OCI-LY7 (cell line): ENCODE data around the gene PLCB1. TPM values are rescaled to one million over a fixed set of nuclear protein-coding genes. Genes with fewer than 3 reads are reported as not detected.

Source experiments
- BruUV-seq: library from RNA; stranded (reverse); fragments of 400-500 nt; replicated peaks from 2 replicates; lab custom pipeline; 2021; lab: Mats Ljungman, UMichigan
- CTCF ChIA-PET: fragments of 300-600 bp; sonication (Branson Sonifier 250); formaldehyde crosslinking; loops from one replicate; lab custom pipeline; 2022; ENCODE audit warnings: antibody characterized with exemption; ENCODE audit not compliant: unreplicated experiment; lab: Charles Lee
- POLR2A ChIA-PET: fragments of 300-600 bp; sonication (Branson Sonifier 250); formaldehyde crosslinking; loops from one replicate; lab custom pipeline; 2022; ENCODE audit warnings: antibody characterized with exemption; lab: Charles Lee
- DNase-seq: peaks from one replicate; pipeline ENCODE4 v3.0.0-alpha.2; 2015; ENCODE audit warnings: low spot score
- H2AFZ ChIP-seq: fragments of 200-600 bp; sonication (generic), shearing (Covaris generic); 2 replicates; pipeline ENCODE4 v1.6.1; 2014; ENCODE audit warnings: mild to moderate bottlenecking, antibody characterized with exemption, low read length, moderate library complexity
- H3K27ac ChIP-seq: fragments of 200-600 bp; sonication (generic); 2 replicates; pipeline ENCODE4 v1.5.1; 2014; ENCODE audit warnings: mixed run types, low read depth, mild to moderate bottlenecking, moderate library complexity, low read length, inconsistent platforms; ENCODE audit not compliant: poor library complexity, severe bottlenecking
- H3K36me3 ChIP-seq: fragments of 200-600 bp; sonication (generic); 2 replicates; pipeline ENCODE4 v1.6.1; 2014; ENCODE audit warnings: mild to moderate bottlenecking, antibody characterized with exemption, low read length, moderate library complexity, mixed read lengths; ENCODE audit not compliant: insufficient read depth
- H3K4me1 ChIP-seq: fragments of 200-600 bp; sonication (generic); 2 replicates; pipeline ENCODE4 v1.5.1; 2014; ENCODE audit warnings: mild to moderate bottlenecking, low read length; ENCODE audit not compliant: insufficient read depth, poor library complexity, severe bottlenecking
- H3K4me2 ChIP-seq: fragments of 200-600 bp; sonication (generic); 2 replicates; pipeline ENCODE4 v1.6.1; 2014; ENCODE audit warnings: mild to moderate bottlenecking, low read length
- H3K4me3 ChIP-seq: fragments of 200-600 bp; sonication (generic); 2 replicates; pipeline ENCODE4 v1.5.1; 2014; ENCODE audit warnings: mild to moderate bottlenecking, low read depth, low read length; ENCODE audit not compliant: poor library complexity, severe bottlenecking
- H3K79me2 ChIP-seq: fragments of 200-600 bp; sonication (generic); 2 replicates; pipeline ENCODE4 v1.6.1; 2016; ENCODE audit warnings: low read depth, mild to moderate bottlenecking, low read length, moderate library complexity, mixed read lengths; ENCODE audit not compliant: insufficient read depth
- H3K9me2 ChIP-seq: fragments of 200-600 bp; sonication (generic); 2 replicates; pipeline ENCODE4 v1.6.1; 2016; ENCODE audit warnings: mild to moderate bottlenecking, low read length, mixed read lengths; ENCODE audit not compliant: insufficient read depth
- H3K9me3 ChIP-seq: fragments of 200-600 bp; sonication (generic); 2 replicates; pipeline ENCODE4 v1.6.1; 2014; ENCODE audit warnings: mild to moderate bottlenecking, mixed run types, low read length, mixed read lengths
- H4K20me1 ChIP-seq: fragments of 200-600 bp; sonication (generic); 2 replicates; pipeline ENCODE4 v1.6.1; 2014; ENCODE audit warnings: mild to moderate bottlenecking, antibody characterized with exemption, low read length, moderate library complexity, mixed read lengths; ENCODE audit not compliant: insufficient read depth
- CTCF ChIP-seq: fragments of 200-600 bp; sonication (generic); conservative IDR thresholded peaks from 2 replicates; pipeline ENCODE4 v1.5.1; 2014; ENCODE audit warnings: mild to moderate bottlenecking, antibody characterized with exemption, low read length, moderate library complexity, mixed read lengths
- EZH2phosphoT487 ChIP-seq: fragments of 200-600 bp; sonication (generic); IDR thresholded peaks from 2 replicates; pipeline ENCODE4 v1.6.1; 2018; ENCODE audit warnings: low read depth, borderline replicate concordance, mild to moderate bottlenecking, mixed run types, antibody characterized with exemption, low read length, moderate library complexity, mixed read lengths
- intact Hi-C: fragments of 100-400 bp; cut with micrococcal nuclease; formaldehyde crosslinking; loops from one replicate; pipeline ENCODE4 v1.10.0; 2022; ENCODE audit not compliant: unreplicated experiment
- total RNA-seq, 2 experiments: library from RNA; depleted of rRNA in 1 of 2; stranded (reverse); fragments of >200 nt in 1 of 2; shearing (Covaris generic) in 1 of 2; gene quantifications; 2 replicates each; pipeline ENCODE4 v1.2.3, GENCODE V29; 2014 to 2022

Gene PLCB1
- total RNA-seq, 2 experiments from 2014 or later, result 14.6 to 30.5 TPM

- Histone ChIP-seq H4K20me1 (no peaks in the 10 kb centered on the region), H3K4me3 (no peak overlapping the region), H3K4me2 (no peak overlapping the region), H3K4me1 (no peaks in the 10 kb centered on the region), H3K36me3 (no peaks in the 10 kb centered on the region), H3K27ac (no peak overlapping the region), H3K9me2 (no peaks in the 10 kb centered on the region), H2AFZ (no peak overlapping the region), H3K9me3 (no peaks in the 10 kb centered on the region), H3K79me2 (no peaks in the 10 kb centered on the region)
- CTCF ChIA-PET, result no interaction called here
- no peak for DNase-seq
- TF ChIP-seq CTCF (no peak), EZH2phosphoT487 (no peak)
- POLR2A ChIA-PET, result no interaction called here
- BruUV-seq, result no TSS peak
- intact Hi-C loops, result no loop called here
These were observed 798.7 kb downstream of the PLCB1 start for GRCh38 chr20:8930726-8931125.

DNA sequence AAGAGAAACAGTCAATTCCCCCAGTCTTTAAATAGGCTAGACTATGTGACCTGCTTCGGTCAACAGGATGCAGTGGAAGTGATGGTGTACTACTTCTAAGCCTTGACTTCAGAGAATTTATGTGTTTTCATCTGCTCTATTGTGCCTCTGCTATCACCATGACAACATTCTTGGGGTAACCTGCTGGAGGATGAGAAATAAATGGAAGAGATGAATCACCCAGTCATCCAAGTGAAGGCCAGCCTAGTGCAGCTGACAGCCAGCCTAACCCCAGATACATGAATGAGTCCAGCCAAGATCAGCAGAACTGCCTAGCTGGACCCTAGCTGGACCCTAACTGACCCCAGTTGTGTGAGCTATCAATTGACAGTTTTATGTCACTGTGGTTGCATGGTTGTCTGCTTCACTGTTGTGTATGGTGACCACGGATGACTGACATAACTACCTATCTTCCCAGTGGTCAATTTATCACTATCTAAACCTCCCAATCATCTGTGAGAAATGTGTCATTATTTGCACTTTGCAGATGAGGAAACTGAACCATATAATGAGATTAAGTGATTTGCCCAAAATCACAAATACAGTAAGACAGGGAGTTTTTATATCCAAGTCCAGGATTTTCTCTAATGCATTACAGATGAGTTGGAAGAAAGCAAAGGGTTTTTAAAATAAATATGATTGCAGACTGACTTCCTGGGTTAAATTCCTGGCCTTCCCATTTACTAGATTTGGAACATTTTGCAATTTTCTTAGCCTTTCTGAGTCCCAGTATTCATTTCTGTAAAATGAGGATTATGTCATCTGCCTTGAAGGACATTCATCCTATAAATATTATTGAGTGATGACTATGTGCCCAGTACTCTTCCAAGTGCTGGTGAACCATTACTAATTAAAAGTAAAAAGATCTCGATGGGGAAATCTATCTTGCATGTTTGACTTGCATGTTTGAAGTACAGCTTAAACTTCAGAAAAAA, 800.4 kb downstream of the PLCB1 start:
- Histone ChIP-seq H3K4me3 (no peak overlapping the region), H3K79me2 (no peaks in the 10 kb centered on the region), H3K9me3 (no peaks in the 10 kb centered on the region), H2AFZ (no peak overlapping the region), H3K4me2 (no peak overlapping the region), H3K4me1 (no peaks in the 10 kb centered on the region), H4K20me1 (no peaks in the 10 kb centered on the region), H3K9me2 (no peaks in the 10 kb centered on the region), H3K36me3 (no peaks in the 10 kb centered on the region), H3K27ac (no peak overlapping the region)
- POLR2A ChIA-PET, result no interaction called here
- TF ChIP-seq EZH2phosphoT487 (no peak), CTCF (no peak)
- CTCF ChIA-PET, result no interaction called here
- intact Hi-C loops, result no loop called here
- DNase-seq, result no peak
- no TSS peak for BruUV-seq

DNA sequence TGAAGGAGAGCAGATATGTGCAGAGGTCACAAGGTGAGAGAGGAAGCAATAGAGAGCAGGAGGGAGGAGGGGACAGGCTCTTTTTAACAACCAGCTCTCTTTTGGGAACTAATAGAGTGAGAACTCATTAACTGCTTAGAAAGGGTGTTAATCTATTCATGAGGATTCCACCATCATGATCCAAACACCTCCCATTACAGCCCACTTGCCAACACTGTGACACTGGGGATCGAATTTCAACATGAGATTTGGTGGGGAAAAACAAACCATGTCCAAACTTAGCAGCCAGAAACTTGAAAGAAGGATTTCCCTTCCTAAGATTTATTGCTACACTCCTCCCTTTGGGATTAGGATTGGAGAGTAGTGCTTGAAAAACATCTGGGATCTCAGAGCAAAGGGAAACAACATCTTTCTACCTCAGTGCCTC, 801.3 kb downstream of the PLCB1 start:
- intact Hi-C loops, result no loop called here
- Histone ChIP-seq H3K9me3 (no peaks in the 10 kb centered on the region), H3K36me3 (no peaks in the 10 kb centered on the region), H3K4me1 (no peaks in the 10 kb centered on the region), H2AFZ (no peak overlapping the region), H3K4me3 (no peak overlapping the region), H3K79me2 (no peaks in the 10 kb centered on the region), H4K20me1 (no peaks in the 10 kb centered on the region), H3K9me2 (no peaks in the 10 kb centered on the region), H3K4me2 (no peak overlapping the region), H3K27ac (no peak overlapping the region)
- ChIA-PET CTCF (no interaction called here), POLR2A (no interaction called here)
- no peak for DNase-seq
- no TSS peak for BruUV-seq
- TF ChIP-seq CTCF (no peak), EZH2phosphoT487 (no peak)
